GM19023 (cell line): ENCODE data around the gene FAM3C.
"Not testable (repeated sequence)": the region's sequence is repeated elsewhere in the genome, so short reads cannot be mapped to it uniquely, and the experiment has no call there.

Experiments used
- ATAC-seq: cut with Tn5 transposase; IDR thresholded peaks from one replicate; pipeline ENCODE4 v1.9.1; 2021; ENCODE audit warnings: mild to moderate bottlenecking, moderate library complexity; ENCODE audit not compliant: unreplicated experiment

FAM3C gene

DNA sequence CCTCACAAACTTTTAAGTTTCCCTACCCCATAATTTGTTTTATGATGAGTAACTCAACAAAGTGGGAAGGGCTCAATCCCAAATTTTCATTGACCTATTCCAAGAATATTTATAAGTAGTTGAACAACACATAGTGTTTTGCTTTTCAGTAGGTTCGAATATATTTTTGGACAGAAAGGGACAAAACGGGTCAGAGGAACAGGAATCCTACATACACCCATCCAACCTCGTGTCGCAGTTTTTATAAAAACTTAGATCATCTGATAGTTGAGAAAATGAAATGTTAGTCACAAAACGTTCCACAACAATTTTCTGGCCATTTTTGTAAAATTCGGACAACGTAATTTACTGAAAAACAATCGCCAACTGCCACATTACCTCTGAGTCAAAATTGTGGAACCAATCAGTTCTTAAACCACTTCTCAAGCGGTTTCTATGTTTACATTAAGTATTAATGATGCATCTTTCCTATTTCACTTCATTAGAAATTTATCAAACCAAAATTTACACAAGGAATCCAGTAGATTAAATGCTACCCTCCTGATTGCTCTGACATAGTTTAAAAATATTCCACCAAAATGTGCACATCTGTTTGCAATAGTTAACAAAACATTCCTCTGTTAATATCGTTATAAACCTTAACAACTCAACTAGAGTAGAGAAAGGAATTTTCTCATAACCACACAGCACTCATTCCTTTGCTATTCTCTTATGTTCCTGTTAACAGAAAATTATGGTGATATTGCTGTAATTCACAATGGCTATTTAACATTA is 61.0 kb downstream of the FAM3C start:
- no peak for ATAC-seq

DNA sequence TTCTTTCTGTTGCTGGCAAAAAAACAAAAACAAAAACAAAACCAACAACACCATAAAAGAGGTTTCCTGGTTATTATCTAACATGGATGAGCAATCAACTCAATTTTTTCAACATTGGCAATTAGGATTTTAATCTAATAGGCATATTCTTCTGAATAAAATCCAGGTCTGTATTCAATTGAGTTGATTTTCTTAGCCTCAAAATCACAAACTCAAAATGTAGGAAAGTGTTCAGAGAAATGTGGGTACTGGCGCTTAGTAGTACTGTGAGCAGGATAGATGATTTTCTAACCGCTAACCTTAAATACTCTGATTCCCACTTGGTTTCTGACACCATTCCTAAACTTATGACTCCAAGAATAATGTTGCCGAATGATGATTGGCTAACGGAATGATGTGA is 61.7 kb downstream of the FAM3C start:
- no peak for ATAC-seq

DNA sequence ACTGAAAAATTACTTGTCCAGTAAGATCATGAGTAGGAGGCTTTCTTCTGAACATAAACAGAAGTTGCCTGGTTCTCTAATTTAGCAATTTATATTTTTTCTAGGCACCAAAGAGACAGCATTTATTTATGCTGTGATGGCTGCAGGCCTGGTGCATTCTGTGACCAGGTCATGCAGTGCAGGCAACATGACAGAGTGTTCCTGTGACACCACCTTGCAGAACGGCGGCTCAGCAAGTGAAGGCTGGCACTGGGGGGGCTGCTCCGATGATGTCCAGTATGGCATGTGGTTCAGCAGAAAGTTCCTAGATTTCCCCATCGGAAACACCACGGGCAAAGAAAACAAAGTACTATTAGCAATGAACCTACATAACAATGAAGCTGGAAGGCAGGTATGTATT is 64.5 kb downstream of the FAM3C start:
- ATAC-seq: no peak

DNA sequence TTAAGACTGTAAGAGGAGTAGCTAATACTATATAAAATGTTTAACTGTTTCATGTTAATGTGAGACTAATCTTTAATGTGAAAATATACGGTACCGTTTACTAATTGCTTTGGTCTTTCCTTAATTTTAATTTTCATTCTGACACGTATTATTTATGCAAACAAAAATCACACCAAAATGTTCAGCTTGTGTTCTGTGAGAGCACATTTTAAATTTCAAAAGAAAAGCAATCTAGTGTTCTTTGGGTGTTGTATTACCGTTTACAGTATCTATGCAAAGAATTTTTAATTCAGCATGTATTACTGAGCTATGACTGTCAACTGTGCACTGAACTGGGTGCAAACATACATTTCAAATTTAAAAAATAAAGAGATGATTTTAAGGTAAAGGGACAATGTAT is 65.1 kb downstream of the FAM3C start:
- no peak for ATAC-seq

DNA sequence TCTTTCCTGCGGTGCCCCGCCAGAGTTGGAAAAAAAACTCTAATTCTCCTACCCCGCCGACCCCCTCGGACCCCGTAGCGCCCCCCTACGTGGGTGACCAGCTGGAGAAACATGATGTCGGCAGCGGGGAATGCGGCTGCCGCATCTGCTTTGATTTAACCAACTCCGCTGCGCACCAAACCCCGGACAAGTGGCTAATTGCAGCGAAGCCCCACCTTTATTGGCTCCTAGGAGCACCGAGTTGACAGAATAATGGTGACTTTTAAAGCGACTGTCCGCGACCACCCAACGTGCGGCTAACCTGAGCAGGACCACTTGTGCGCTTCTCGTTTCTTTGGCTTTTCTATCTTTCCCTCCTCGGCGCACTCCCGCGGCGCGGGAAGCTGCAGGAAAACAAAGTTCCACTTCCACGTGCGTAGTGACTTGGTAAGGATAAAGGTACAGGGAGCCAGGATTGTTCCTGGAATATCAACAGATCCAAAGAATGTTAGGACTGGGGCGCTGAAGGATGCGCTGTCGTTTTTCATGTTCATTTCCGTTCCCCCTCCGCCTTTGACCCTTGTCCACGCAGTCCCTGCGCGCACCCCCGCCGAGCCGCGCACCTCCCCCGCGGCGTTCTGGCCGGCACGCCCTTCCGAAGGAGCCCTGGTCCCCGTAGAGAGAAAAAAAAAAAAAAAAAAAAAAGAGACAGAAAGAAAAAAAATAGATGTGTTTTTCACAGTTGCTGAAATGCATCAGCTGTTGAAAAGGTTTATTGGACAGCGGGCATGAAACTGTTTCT is 65.9 kb downstream of the FAM3C start:
- ATAC-seq: peak; percentile 39

DNA sequence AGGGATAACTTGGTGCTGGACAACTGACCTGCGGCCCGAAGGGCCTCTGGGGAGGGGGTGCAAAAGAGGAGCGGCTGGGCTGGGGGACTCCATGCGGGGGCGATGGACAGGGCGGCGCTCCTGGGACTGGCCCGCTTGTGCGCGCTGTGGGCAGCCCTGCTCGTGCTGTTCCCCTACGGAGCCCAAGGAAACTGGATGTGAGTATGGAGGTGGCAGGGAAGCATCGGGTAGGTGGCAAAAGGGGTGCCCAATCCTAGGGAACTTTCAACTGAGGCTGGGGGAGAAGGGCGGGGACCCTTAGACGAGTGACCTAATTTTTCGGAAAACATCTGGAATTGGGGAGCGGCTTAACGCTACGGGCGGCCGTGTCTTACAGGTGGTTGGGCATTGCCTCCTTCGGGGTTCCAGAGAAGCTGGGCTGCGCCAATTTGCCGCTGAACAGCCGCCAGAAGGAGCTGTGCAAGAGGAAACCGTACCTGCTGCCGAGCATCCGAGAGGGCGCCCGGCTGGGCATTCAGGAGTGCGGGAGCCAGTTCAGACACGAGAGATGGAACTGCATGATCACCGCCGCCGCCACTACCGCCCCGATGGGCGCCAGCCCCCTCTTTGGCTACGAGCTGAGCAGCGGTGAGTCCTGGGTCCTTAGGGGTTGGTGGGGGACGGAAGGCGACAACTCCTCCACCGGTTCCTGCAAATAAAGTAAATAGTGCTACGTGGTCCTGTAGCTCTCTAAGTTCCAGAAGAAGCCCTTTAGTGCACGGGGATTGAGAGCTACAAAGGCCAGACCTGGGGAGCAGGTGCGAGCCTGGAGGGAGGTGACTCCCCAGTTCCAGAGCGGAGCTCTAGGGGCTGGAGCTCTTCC is 66.7 kb downstream of the FAM3C start:
- ATAC-seq: peak; percentile 60

DNA sequence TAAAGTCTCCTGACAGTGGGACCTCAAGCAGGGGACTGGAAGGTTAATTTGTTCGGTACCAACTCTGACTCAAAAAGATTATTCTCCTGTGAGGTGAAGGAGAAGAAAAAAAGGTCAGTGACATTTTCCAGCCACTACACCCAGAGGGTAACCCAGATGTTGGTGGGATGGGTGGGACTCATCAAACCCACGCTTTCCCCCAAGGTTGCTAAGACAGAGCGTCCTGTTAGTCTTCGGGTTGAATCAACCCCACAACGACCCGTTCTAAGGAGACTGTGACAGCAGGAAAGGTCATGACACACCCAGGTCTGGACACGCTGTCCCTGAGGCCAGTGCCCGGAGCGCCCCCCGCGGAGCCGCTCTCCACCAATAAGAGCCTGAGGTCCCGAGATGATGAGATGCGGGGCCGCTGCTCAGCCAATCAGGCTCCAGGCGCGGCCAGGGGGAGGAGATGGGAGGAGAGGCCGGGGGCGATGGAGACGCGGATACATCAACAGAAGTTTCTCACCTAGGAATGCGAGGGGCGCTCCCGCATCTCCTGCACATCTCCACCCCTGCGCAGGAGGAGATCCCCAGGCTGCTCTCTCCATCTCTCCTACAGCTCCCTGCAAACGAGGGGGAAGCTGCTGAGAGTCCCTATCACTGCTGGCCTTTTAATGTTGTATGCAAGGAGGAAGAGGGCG is 67.5 kb downstream of the FAM3C start, which contains the start of gene WNT16:
Gene WNT16 (plus strand): TSS at position 493 of the 683 bp plus-strand sequence. CDS start 293 bp downstream, outside the sequence.
- ATAC-seq: no peak

DNA sequence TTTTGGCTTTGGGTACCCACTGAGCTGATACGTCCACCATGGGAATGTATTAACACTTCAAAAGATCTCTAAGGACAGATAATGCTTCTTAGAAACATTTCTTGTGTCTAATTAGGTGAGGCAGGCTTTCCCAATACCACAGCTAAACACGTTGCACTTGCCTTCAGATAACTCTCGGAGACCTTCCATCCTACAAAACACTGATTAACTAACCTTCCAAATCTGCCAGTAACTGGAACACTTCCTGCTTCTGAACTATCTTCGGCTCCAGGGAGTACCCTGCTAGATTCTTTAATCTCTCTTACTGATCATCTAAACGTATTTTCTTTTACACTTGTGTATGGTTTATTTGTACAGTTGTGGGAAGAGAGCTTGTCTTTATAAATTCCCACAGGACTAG is 68.4 kb downstream of the FAM3C start:
- no peak for ATAC-seq

DNA sequence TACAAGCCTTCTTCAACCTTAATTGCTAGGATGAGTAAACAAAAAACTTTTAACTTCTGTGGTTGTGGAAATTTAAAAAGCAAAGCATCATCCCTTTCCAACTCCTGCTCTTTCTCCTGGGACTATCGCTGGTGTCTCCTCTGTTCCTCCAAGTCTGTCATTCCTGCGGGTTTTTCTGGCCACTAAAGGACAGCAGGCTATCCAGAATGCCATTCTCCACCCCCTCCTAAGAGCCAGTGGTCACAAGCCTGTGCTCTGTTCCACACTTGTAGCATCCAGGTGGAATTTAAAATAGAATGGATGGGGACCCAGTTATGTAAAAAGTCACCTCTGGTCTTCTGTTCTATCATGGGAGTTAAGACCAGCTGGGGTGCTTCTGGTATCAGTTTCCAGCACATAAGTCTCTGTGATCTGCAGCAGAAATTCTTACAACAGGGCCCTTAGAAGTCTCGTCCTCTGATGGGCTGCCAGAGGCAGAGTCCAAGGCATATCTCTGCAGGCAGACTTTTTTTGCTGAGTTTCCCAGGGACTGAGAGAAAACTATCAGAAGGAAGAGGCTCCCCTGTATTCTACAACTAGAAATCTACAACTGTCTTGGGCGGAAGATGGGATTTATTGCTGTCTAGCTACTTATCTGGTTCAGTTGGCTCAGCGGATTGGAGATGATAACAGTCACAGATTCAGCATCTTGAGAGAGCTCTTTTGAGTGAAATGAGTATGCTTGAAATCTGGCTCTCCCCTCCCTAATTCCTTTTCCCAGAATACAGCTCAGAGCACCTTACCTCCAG is 72.4 kb downstream of the FAM3C start:
- no peak for ATAC-seq

DNA sequence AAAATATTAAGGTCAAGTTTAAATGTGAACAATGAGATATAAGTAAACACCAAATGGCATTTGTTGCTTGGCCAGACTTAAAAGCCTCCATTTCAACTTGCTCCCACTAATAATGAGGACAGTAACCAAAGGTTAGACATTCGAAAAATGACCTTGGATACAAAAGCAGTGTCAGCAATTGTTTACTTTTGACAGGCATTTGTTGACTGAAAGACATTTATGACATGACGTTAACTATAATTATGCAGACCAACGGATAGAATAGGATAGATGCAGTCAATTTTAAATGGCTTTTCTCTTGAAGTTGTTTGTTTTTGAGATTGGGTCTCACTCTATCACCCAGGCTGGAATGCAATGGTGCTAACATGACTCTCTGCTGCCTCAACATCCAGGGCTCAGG is 73.6 kb downstream of the FAM3C start:
- ATAC-seq: no peak

DNA sequence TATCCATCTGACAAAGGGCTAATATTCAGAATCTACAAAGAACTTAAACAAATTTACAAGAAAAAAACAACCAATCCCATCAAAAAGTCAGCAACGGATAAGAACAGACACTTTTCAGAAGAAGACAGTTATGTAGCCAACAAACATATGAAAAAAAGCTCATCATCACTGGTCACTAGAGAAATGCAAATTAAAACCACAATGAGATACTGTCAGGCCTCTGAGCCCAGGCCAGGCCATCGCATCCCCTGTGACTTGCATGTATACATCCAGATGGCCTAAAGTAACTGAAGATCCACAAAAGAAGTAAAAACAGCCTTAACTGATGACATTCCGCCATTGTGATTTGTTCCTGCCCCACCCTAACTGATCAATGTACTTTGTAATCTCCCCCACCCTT is 80.9 kb downstream of the FAM3C start:
- not testable (repeated sequence) for ATAC-seq

DNA sequence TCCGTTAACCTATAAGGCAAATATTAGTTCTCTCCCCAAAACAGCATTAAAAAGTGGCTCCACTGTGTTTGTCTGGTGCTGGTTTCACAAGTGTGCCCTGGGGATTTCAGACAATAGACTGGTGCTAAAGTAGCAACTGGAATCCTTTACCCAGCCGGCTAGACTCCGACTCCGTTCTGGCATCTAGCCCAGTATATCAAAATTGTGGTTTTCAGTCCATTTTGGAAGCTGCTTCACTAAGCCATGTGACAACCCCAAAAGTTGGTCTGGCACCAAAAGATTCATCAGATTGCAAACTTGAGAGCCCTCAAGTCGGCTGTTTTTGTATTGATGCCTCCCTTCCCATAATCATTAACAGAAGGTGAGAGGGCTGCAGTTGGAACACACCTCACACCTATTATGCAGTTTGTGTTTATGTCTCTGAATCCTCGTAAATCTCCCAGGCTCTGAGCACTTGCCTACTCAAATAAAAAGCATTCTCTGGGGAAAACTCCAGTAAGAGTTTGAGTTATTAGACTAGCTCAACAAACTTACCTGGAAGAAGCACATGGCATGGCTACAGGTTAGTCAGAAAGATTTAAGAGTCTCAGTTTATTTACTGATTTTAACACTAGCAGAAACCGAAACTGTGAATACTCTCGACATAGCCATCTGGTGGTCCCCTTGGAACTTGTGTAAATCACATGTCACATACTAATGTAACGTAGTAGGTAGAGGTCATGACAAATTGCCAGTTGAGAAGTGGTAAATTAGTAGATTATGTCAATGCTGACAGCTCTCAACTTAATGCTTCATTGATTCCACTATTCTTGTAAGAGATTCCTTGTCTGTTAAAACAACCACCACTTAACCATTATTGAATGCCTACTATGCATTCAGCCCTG is 82.1 kb downstream of the FAM3C start:
- ATAC-seq: peak; percentile 86

DNA sequence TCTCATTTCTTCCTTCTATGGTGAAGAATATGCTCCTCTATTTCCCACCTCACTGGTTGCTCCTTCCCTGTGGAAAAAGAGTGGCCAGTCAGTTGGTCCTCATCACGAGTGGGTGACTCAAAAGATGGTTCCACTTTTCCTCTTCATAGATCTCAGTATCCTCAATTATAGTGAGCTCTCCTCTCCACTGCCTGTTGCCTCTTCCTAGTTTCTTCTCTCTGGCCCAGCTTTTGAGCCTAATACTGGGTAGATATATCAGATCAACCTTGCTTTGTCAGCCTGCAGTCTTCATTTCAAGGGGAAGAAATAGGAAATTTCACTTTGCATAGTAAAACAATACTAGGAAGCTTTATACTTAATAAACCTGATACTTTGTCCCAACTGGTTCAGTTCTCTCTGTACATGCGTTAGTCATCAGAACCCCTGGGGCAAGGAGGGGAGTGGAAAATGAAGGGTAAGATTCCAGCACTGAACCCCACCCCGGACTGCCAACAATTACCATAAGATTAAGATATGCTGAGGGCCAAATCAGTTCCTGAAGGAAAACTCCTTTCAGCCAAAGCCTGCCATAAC is 82.8 kb downstream of the FAM3C start:
- peak; percentile 2 for ATAC-seq

DNA sequence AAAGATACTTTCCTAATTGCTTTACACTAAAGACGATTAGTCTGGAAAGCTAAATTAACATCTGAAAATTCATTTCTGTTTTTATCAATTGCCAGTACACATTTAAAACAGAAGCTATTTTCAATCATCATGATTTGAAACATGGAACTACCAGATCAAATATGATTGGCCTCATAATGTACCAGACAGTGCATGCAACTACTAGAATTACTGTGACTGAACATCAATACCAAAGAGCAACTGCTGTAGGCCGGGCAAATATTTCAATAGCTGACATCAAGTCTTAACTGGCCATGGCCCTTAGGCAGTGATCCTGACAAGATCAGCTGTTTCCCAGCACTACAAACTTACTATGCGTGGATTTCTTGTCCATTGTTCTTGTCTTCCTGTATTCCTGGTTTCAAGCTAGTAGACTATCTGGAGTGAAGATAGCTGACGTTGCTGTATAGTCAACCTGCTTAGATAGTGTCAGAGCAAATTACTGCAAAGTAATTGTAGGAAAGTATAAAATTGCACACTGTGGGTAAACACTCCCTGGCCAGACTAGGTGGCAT is 89.0 kb downstream of the FAM3C start:
- no peak for ATAC-seq

DNA sequence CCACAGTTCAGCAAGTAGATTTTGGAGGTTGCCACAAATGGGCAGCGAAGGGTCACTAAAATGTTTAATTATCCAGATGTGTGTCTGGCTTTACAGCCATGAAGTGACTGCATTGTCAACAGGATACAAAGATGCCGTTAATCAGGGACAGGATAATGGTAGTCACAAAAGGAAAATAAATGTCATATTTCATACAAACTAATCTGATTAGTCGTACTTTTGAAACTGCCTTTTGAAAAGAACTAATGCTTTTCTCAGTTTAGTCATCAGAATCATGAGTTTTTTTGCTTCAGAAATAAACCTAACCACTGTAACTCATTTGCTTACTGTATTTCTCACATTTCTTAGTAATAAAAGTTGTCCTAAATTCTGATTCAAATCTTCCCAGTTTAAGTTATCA is 89.5 kb downstream of the FAM3C start:
- ATAC-seq: no peak

DNA sequence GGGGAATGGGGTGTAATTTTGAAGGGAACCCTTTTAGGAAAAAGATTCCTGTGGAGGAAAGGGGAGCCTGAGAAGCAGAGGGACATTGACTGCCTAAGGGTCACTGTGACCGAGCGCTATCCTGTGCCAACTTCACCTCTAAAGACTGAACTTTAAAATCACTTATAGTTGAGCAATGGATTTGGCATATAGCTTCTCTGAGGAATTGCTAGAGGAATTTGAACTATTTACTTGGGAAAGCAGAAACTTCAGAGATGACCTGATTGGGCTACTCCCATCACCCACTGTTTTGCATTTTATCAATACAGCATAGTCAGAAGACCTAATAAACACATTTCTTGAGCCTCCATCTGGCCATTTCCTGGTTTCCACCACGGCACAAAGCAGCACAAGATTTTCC is 91.0 kb downstream of the FAM3C start:
- ATAC-seq: no peak

DNA sequence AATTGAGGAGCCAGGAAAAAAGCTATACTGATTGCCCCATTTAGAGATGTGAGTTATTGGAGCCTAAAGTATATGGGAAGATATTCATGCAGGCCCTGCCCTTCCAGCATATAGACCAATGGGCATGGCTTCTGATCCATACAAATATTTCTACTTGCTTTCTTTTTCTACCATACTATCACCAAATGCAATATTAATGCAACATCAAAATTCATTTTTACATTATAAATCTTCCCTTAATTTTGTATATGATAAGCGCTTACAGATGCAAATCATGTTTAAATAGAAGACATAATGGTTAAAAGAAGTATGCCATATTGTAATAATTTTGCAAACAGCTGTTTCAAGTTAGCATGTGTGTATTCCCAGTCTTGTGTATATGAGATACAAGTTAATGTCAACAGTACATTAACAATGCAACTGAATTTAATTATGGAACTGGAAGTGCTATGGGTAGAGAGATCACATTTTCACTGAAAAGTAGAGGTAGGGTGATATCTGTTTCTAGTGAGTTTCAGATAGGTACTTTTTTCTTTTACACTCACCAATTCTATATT is 91.9 kb downstream of the FAM3C start:
- no peak for ATAC-seq
